ENCODE measurements around the gene TESK1.
A peak's percentile ranks its signal among the peaks of the same experiment; 100 is the strongest.

The TESK1 gene

DNA sequence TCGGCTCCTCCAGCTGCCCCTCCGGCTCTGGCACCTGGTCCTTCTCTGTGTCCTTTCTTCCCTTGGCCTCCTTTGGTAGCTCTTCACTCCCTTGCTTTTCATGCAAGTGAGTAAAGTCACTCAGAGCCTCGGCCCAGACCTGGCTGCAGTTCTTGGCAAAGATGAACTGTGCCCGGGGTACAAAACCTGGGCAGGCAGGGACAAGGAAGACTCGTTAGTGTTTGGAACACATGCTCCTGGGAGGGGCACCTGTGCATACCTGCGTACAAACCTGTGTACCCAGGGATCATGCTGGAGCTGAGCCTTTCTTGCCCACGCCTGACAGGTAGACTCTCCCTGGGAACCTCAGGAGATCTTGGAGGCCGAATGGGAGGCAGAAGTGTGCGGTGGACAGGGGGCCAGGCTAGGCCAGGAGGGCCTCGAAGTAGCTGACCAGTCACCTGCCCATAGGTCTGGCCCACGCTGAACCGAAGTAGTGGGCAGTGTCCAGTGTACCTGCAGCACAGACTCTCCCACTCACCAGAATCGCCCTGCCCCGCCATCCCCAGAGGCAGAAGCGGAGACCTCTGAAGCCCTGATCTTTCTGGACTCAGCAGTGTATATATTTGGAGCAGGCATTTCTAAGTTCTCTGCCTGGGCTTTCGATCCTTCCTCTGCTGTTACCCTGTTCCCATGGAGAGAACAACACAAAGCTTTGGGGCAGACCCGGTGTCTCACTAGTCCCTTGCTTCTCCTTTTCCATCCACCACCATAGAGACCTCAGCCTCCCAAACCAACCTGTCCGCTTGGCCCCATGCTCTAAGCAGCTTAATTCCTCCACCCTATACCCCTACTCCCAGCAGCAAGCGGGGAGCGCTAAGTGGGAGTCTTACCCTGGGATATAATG, 41.9 kb upstream of the TESK1 start:
- H3K9ac ChIP-seq, result no peak overlapping the region
- H3K9me3 ChIP-seq, result no peaks in the 10 kb centered on the region
- H3K4me3 ChIP-seq, result no peak overlapping the region
- TF ChIP-seq Cebpa-rat (IDR thresholded peaks at IDR 0.05), result no peak
- H3K27ac ChIP-seq, result no peak overlapping the region
- H4K20me1 ChIP-seq, result no peaks in the 10 kb centered on the region
- H3K27me3 ChIP-seq, result no peaks in the 10 kb centered on the region
- H3K36me3 ChIP-seq, result peaks cover 22% of the 10 kb centered on the region
- H3K4me1 ChIP-seq, result no peaks in the 10 kb centered on the region
- no peak overlapping the region for H3K4me2 ChIP-seq

DNA sequence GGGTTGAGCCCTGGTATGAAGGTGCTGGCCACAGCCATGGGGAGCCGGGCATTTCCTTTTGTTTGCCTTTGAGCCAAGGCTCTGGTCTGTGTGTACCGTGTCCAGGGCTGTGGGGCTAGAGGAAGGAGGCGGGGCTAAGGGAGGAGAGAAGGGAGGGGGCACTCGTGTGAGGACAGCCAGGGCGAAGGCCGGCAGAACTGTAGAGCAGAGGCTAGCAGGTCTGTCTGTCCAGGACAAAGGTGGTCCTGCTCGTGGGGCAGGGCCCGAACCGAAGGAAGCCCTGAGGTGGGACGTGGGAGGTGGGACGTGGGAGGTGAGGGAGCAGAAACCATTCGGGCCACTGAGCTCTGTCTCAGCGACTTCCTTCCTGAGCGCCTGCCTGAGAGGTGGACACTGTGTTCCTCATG, 41.3 kb upstream of the TESK1 start:
- Histone ChIP-seq H3K4me3 (no peak overlapping the region), H3K27me3 (no peaks in the 10 kb centered on the region), H3K9ac (no peak overlapping the region), H3K4me2 (no peak overlapping the region), H3K36me3 (peaks cover 16% of the 10 kb centered on the region; the same call in 1 of the 2 replicates), H3K9me3 (no peaks in the 10 kb centered on the region), H4K20me1 (no peaks in the 10 kb centered on the region), H3K4me1 (no peaks in the 10 kb centered on the region), H3K27ac (no peak overlapping the region)
- no peak for TF ChIP-seq Cebpa-rat (IDR thresholded peaks at IDR 0.05)

DNA sequence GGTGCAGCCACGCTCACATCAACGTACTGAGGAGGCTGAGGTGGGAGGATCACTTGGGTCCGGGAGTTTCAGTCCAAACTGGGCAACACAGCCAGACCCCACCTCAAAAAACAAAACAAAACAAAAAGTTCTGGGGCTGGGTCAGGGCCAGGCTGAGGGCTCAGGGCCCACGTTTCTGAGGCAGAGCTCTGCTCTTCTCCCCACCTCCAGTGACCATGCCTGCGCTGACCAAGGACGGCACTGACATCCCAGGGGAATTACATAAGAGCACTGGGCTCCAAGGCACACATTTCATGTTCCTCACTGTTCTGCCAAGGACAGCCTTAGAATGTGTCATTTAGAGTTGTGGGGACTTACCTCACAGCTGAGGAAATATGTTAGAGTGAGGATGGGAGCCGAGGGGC, 40.4 kb upstream of the TESK1 start:
- Histone ChIP-seq H3K27me3 (no peaks in the 10 kb centered on the region), H3K4me2 (no peak overlapping the region), H3K27ac (no peak overlapping the region), H3K4me3 (no peak overlapping the region), H3K36me3 (peaks cover 11% of the 10 kb centered on the region; the same call in 1 of the 2 replicates), H3K4me1 (peaks cover 1% of the 10 kb centered on the region), H4K20me1 (no peaks in the 10 kb centered on the region), H3K9ac (no peak overlapping the region), H3K9me3 (no peaks in the 10 kb centered on the region)
- TF ChIP-seq Cebpa-rat (IDR thresholded peaks at IDR 0.05), result no peak

DNA sequence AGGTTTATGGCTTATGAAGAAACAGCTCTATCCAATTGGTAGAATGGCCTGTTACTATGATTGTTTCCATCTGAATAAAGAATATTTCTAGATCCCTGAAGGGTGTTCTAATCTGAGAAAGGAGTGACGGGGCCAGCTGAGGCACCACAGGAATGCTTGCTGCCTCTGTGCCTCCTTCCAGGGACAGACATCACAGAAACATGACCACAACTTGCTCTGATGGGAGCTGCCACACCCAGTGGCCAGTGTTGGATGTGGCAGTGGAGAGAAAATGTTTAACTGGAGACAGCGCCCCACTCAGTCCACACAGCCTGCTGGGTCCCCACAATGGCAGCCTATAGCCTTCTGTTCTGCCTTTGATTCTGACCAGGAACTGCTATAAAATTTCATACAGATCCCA, 38.6 kb upstream of the TESK1 start:
- Histone ChIP-seq H3K9ac (no peak overlapping the region), H3K27me3 (no peaks in the 10 kb centered on the region), H3K4me3 (no peak overlapping the region), H3K9me3 (no peaks in the 10 kb centered on the region), H3K4me1 (peaks cover 16% of the 10 kb centered on the region), H3K27ac (no peak overlapping the region), H3K4me2 (no peak overlapping the region), H3K36me3 (peaks cover 7% of the 10 kb centered on the region; the same call in 1 of the 2 replicates), H4K20me1 (no peaks in the 10 kb centered on the region)
- TF ChIP-seq Cebpa-rat (IDR thresholded peaks at IDR 0.05), result no peak

DNA sequence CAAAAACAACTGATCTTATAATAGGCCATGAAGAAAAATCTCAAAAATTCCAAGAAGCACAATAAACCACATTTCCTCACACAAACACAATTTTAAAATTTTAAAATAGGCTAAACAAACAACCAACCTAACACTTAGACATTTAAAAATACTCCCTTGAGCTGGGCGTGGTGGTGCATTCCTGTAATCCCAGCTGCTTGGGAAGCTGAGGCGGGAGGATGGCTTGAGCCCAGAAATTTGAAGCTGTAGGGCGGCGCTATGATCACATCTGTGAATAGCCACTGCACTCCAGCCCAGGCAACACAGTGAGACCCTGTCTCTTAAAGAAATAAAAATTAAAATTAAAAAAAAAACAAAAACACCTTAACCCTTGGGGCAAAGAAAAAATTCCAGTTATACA, 36.9 kb upstream of the TESK1 start:
- Histone ChIP-seq H3K4me1 (peaks cover 16% of the 10 kb centered on the region), H3K9ac (no peak overlapping the region), H3K27ac (no peak overlapping the region), H4K20me1 (no peaks in the 10 kb centered on the region), H3K27me3 (no peaks in the 10 kb centered on the region), H3K9me3 (no peaks in the 10 kb centered on the region), H3K4me2 (no peak overlapping the region), H3K4me3 (no peak overlapping the region), H3K36me3 (no peaks in the 10 kb centered on the region; the same call in 1 of the 2 replicates)
- TF ChIP-seq Cebpa-rat (IDR thresholded peaks at IDR 0.05), result no peak

DNA sequence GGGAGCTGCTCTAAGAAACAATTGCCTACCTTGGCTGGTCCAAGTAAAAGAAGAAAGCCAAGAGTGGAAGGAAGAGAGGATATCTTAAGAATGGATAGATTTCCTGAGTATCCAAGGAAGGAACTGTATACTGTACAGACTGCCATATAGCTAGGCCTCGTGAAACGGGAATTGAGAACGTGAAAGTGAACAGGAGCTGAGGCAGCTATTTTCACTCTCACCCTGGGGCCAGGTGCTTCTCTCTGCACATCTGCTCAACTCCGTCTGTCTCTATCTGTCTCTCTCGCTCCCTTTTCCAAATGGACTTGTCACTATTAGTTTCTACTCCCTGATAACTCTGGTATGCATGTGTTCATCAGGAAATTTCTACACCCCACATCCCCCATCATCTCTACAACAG, 35.9 kb upstream of the TESK1 start:
- H3K9ac ChIP-seq, result no peak overlapping the region
- H3K4me2 ChIP-seq, result no peak overlapping the region
- no peak for TF ChIP-seq Cebpa-rat (IDR thresholded peaks at IDR 0.05)
- no peak overlapping the region for H3K27ac ChIP-seq
- H3K4me3 ChIP-seq, result no peak overlapping the region
- H3K36me3 ChIP-seq, result no peaks in the 10 kb centered on the region
- no peaks in the 10 kb centered on the region for H3K9me3 ChIP-seq
- H3K4me1 ChIP-seq, result peaks cover 16% of the 10 kb centered on the region
- no peaks in the 10 kb centered on the region for H4K20me1 ChIP-seq
- no peaks in the 10 kb centered on the region for H3K27me3 ChIP-seq

DNA sequence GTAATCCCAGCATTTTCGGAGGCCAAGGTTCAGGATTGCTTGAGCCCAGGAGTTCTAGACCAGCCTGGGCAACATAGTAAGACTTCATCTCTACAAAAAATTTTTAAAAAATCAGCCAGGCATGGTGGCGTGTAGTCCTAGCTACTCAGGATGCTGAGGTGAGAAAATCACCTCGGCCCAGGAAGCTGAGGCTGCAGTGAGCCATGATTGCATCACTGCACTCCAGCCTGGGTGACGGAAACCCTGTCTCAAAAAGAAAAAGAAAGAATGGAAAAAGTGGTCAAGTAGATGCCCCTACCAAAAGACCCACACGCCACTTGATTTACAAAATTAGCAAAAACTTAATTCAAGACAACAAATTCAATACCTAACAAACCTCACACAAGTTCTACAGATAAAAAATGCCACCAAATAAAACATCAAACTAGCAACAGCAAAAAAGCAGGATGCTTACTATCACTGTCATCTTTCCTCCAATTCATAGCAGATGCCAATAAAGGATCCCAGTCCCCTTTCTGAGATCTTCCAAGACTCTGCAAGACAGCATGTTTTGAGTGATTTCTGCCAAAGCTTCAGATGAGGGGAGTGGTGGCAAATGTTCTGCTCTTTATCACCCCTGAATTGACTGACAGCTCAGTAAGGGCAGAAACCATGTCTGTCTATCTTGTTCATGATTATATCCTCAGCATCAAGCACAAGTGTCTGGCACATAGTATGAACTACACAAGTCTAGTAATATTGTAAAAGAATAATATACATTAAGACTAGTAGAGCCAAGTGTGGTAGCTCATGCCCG, 34.2 kb upstream of the TESK1 start:
- peaks cover 16% of the 10 kb centered on the region for H3K4me1 ChIP-seq
- H3K36me3 ChIP-seq, result no peaks in the 10 kb centered on the region
- no peaks in the 10 kb centered on the region for H3K27me3 ChIP-seq
- no peaks in the 10 kb centered on the region for H4K20me1 ChIP-seq
- H3K27ac ChIP-seq, result no peak overlapping the region
- H3K4me3 ChIP-seq, result no peak overlapping the region
- no peak overlapping the region for H3K9ac ChIP-seq
- no peaks in the 10 kb centered on the region for H3K9me3 ChIP-seq
- H3K4me2 ChIP-seq, result peak overlapping the region; percentile 43
- TF ChIP-seq Cebpa-rat (IDR thresholded peaks at IDR 0.05), result peak; percentile 46; the same call in 1 of the 2 replicates

DNA sequence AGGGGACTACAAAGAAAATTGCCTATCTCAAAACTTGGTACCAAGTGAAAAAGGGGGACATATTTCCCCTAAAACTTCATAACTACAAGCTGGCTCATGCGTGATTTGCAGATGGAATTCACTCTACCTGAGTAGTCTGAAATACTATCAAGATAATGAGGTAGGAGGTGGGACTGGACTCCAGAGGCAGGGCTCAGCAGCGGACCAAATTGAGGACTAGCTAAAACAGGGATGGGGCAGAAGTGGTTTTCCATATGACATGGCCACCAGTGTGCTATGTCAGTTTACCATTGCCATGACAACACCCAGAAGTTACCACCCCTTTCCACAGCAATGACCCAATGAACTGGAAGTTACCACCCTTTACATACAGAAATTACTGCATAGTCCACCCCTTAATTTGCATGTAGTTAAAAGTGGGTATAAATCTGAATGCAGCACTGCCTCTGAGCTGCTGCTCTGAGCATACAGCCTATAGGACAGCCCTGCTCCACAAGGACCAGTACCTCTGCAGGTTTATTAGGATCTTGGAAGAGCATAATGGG, 30.4 kb upstream of the TESK1 start:
- no peak overlapping the region for H3K4me3 ChIP-seq
- no peak overlapping the region for H3K4me2 ChIP-seq
- no peaks in the 10 kb centered on the region for H3K27me3 ChIP-seq
- no peak overlapping the region for H3K27ac ChIP-seq
- peaks cover 15% of the 10 kb centered on the region for H3K4me1 ChIP-seq
- peaks cover 6% of the 10 kb centered on the region for H3K9me3 ChIP-seq
- H3K9ac ChIP-seq, result no peak overlapping the region
- H4K20me1 ChIP-seq, result no peaks in the 10 kb centered on the region
- no peak for TF ChIP-seq Cebpa-rat (IDR thresholded peaks at IDR 0.05)
- peaks cover under 1% of the 10 kb centered on the region; the same call in 1 of the 2 replicates for H3K36me3 ChIP-seq

DNA sequence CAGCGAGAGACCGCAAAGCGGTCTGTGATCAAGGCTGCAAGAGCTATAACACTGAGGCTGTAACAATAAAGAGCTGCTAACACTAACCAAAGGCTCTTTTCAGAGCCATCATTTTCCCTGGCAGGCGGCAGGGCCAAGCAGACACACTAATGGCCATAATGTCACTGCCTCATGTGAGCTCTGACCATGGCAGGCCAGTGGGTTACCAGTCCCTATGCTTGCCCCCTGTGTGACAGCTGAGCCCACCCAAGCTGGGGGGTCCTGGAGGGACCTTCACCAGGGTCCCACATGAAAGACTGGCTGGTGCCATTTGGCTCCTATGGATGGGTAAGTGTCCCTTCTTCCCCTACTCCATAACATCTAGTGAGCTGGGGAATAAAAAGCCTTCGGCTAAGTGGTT, 29.6 kb upstream of the TESK1 start:
- Histone ChIP-seq H3K4me3 (no peak overlapping the region), H3K27me3 (no peaks in the 10 kb centered on the region), H3K4me2 (no peak overlapping the region), H4K20me1 (no peaks in the 10 kb centered on the region), H3K36me3 (peaks cover 9% of the 10 kb centered on the region; the same call in 1 of the 2 replicates), H3K27ac (no peak overlapping the region), H3K4me1 (peaks cover 7% of the 10 kb centered on the region), H3K9ac (no peak overlapping the region), H3K9me3 (peaks cover 14% of the 10 kb centered on the region)
- no peak for TF ChIP-seq Cebpa-rat (IDR thresholded peaks at IDR 0.05)

DNA sequence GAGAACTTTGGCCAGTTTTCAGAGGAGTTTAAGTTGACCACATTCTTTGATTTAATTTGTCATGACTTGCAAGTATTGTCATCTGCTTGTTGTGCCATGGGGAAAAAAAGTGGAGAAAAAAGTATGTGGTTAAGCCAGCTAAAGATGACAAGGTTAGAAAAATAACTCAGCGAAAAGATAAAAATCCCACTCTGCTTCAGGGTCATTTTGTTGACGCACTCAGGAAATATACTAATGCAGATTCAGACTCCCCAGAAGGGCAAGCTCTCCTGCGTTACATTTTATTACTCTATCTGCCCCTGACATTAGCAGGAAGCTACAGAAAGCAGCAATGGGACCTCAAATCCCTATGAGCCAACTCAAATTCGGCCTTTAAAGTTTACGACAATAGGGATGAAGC, 27.6 kb upstream of the TESK1 start:
- peaks cover 16% of the 10 kb centered on the region; the same call in 1 of the 2 replicates for H3K36me3 ChIP-seq

More for the DNA sequence above, 27.6 kb upstream of the TESK1 start:
- no peaks in the 10 kb centered on the region for H3K27me3 ChIP-seq
- no peak overlapping the region for H3K27ac ChIP-seq
- no peaks in the 10 kb centered on the region for H3K4me1 ChIP-seq
- no peaks in the 10 kb centered on the region for H4K20me1 ChIP-seq
- H3K9ac ChIP-seq, result no peak overlapping the region
- peaks cover 30% of the 10 kb centered on the region for H3K9me3 ChIP-seq
- no peak overlapping the region for H3K4me3 ChIP-seq
- no peak for TF ChIP-seq Cebpa-rat (IDR thresholded peaks at IDR 0.05)
- H3K4me2 ChIP-seq, result no peak overlapping the region

Measured in BLaER1 (cell line).